Spleen (tissue), 7 donors: ENCODE measurements around the gene PA2G4.

Experiments
- POLR2A ChIP-seq, 3 donors: fragments of 450-650 bp; IDR thresholded peaks; one replicate each; pipeline ENCODE4 v1.5.1; 2017; ENCODE audit warnings: antibody characterized with exemption in 3 of 3, mild to moderate bottlenecking in 1 of 3
- TF ChIP-seq, protein P1 (sequence below), 11 experiments: fragments of 200-600 bp in 7 of 11; fragments of 450-650 bp in 4 of 11; sonication (generic) in 4 of 11; IDR thresholded peaks in 8 of 11; conservative IDR thresholded peaks in 3 of 11; 1 replicate in 7 of 11; 2 replicates in 4 of 11; pipeline versions ENCODE4 v1.4.0 to v1.8.0; 2016 to 2021; ENCODE audit warnings: antibody characterized with exemption in 11 of 11, inconsistent platforms in 4 of 11, mild to moderate bottlenecking in 1 of 11
- donor health status: DM: no; HTN: no; CAD: no; lungs with moderate emphysema.
- donor health status: DM: no; HTN: no; CAD: no.
- donor health status: DM: no; HTN: no; CAD: no.

DNA sequence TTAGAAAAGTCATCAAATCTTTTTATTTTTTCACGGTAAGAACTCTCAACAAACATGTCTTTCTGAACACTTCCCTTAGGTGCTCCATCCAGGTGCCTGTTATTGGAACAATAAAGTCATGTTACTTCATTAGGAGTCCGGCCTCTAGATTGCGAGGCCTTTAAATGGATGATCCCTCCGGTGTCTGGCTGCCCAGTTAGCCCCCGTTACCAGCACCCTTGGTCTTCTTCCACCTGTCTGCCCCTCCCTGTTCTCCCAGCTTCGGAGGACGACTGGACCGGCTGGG lies 593 bp upstream of the PA2G4 start:
- TF ChIP-seq POLR2A (IDR thresholded peaks at IDR 0.05): no peak
- TF ChIP-seq, protein P1, sequence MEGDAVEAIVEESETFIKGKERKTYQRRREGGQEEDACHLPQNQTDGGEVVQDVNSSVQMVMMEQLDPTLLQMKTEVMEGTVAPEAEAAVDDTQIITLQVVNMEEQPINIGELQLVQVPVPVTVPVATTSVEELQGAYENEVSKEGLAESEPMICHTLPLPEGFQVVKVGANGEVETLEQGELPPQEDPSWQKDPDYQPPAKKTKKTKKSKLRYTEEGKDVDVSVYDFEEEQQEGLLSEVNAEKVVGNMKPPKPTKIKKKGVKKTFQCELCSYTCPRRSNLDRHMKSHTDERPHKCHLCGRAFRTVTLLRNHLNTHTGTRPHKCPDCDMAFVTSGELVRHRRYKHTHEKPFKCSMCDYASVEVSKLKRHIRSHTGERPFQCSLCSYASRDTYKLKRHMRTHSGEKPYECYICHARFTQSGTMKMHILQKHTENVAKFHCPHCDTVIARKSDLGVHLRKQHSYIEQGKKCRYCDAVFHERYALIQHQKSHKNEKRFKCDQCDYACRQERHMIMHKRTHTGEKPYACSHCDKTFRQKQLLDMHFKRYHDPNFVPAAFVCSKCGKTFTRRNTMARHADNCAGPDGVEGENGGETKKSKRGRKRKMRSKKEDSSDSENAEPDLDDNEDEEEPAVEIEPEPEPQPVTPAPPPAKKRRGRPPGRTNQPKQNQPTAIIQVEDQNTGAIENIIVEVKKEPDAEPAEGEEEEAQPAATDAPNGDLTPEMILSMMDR (IDR thresholded peaks at IDR 0.05 in 8 of 11, conservative IDR thresholded peaks at IDR 0.05 in 3 of 11): no peak
